Tibial nerve (tissue), 4 donors: ENCODE measurements around the gene RIOK3.

Experiments
- CTCF ChIP-seq, 5 experiments: fragments of 200-600 bp in 3 of 5; fragments of 450-650 bp in 2 of 5; sonication (generic) in 3 of 5; IDR thresholded peaks; one replicate each; pipeline ENCODE4 v1.5.1; 2016 to 2019; ENCODE audit warnings: antibody characterized with exemption in 5 of 5, mild to moderate bottlenecking in 3 of 5, moderate library complexity in 2 of 5
- EP300 ChIP-seq, 2 donors: sonication (generic); formaldehyde crosslinking; IDR thresholded peaks; one replicate each; pipeline ENCODE4 v1.6.1; 2017; ENCODE audit warnings: antibody characterized with exemption in 2 of 2, mild to moderate bottlenecking in 1 of 2
- POLR2A ChIP-seq, 2 donors: fragments of 450-650 bp; IDR thresholded peaks; one replicate each; pipeline ENCODE4 v1.6.1; 2017; ENCODE audit warnings: antibody characterized with exemption in 2 of 2, mild to moderate bottlenecking in 2 of 2, moderate library complexity in 2 of 2

- TF ChIP-seq CTCF (IDR thresholded peaks at IDR 0.05) (no peak), EP300 (IDR thresholded peaks at IDR 0.05) (peak in 1 of 2 donors; percentile 62), POLR2A (IDR thresholded peaks at IDR 0.05) (peak in 1 of 2 donors; percentile 21)
Observed at GRCh38 chr18:23437357-23438045, 15.6 kb upstream of the RIOK3 start.
